Activated CD4-positive, alpha-beta T cell treated with anti-CD3 and anti-CD28 coated beads for 36 hours (primary cell): ENCODE data around the gene MGAT5. TPM values are rescaled to one million over a fixed set of nuclear protein-coding genes. Genes with fewer than 3 reads are reported as not detected.

ENCODE experiments used
- ATAC-seq: fragments of 200-7000 bp; cut with Tn5 transposase; one replicate; pipeline ENCODE4 v1.10.0; 2021; ENCODE audit warnings: mild to moderate bottlenecking, moderate library complexity
- CTCF ChIA-PET: fragments of 350-600 bp; sonication (Branson Sonifier 250); formaldehyde crosslinking; loops from one replicate; lab custom pipeline; 2021; ENCODE audit warnings: antibody characterized with exemption; lab: Charles Lee
- POLR2A ChIA-PET: fragments of 350-600 bp; sonication (Branson Sonifier 250); formaldehyde crosslinking; loops from one replicate; lab custom pipeline; 2021; ENCODE audit warnings: antibody characterized with exemption, inconsistent platforms; lab: Charles Lee
- DNase-seq: peaks from one replicate; pipeline ENCODE4 v3.0.0-alpha.2; 2020
- H3K27ac Mint-ChIP-seq: one replicate; pipeline ENCODE4 v1.8.0; 2021; ENCODE audit warnings: mixed read lengths
- H3K27me3 Mint-ChIP-seq: one replicate; pipeline ENCODE4 v1.8.0; 2021; ENCODE audit warnings: mixed read lengths
- H3K36me3 Mint-ChIP-seq: one replicate; pipeline ENCODE4 v1.8.0; 2021; ENCODE audit warnings: low read depth, mixed read lengths
- H3K4me1 Mint-ChIP-seq: one replicate; pipeline ENCODE4 v1.8.0; 2021; ENCODE audit warnings: mixed read lengths
- H3K4me3 Mint-ChIP-seq: one replicate; pipeline ENCODE4 v1.8.0; 2021; ENCODE audit warnings: mild to moderate bottlenecking, moderate library complexity, mixed read lengths
- H3K9me3 Mint-ChIP-seq: one replicate; pipeline ENCODE4 v1.8.0; 2021; ENCODE audit warnings: low read depth, mixed read lengths
- intact Hi-C, 2 experiments: fragments of 100-400 bp; cut with DNase I in 1 of 2; cut with micrococcal nuclease in 1 of 2; formaldehyde crosslinking; loops; one replicate each; pipeline versions ENCODE4 v1.14.2 to v1.15.1; 2022 to 2024; cut with DNase I, micrococcal nuclease
- total RNA-seq, 2 experiments: library from RNA; stranded (reverse); gene quantifications; one replicate each; pipeline ENCODE4 v1.2.3, GENCODE V29; 2021

MGAT5 gene
- total RNA-seq, 2 experiments from 2014 or later: 22.2 to 25.7 TPM

DNA sequence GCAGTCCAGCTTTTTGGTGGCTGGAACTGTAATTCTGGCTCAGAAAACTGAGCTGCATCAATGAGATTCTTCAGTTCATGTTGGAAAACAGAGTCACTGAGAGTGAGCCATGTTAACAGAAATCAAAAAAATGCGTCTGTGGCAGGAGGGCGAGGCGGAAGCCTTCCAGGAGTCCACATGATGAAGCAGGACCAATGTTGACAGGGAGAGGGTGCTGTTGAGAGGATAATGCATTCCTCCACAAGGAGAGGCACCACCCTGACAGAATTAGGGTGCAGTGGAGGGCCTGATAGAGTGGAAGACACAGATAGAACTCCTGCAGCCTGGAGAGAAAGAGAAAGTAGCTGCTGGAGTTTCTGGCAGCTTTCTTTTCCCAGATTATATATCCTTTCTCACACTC, 111.5 kb downstream of the MGAT5 start:
- CTCF ChIA-PET: interaction anchor here (1.0 to 1.4 kb wide), 4 partner anchors 19 to 247 kb away, joined by 3 to 5 read pairs (median 3); no protein-coding TSS in a partner anchor
- DNase-seq (peak; percentile 10), ATAC-seq (no peak)
- Mint-ChIP-seq H3K4me3 (no peak overlapping the region), H3K36me3 (peaks cover 17% of the 10 kb centered on the region), H3K27me3 (no peaks in the 10 kb centered on the region), H3K4me1 (peaks cover 31% of the 10 kb centered on the region), H3K27ac (no peak overlapping the region), H3K9me3 (no peaks in the 10 kb centered on the region)
- POLR2A ChIA-PET: no interaction called here
- intact Hi-C loops: no loop called here

DNA sequence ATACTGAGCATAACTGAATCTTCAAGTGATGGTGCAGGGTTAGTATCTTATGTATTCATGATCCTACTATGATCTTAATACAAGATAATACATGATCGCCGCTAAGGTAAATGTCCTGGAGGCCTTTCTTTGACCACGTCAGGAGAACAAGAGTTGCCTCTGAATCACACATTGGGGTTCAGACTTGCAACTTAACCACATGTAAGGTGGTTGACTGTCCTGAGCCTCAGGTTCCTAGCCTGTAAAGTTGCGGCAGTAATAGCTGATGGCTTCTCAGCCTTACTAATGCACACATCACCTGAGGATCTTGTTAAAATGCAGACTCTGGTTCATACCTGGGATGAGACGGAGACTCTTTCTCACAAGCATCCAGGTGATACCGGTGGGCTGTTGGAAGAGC, 112.5 kb downstream of the MGAT5 start:
- H3K9me3 Mint-ChIP-seq: no peaks in the 10 kb centered on the region
- ChIA-PET CTCF (interaction anchor here (1.4 kb wide), 1 partner anchor 121 kb away, joined by 3 read pairs; no protein-coding TSS in a partner anchor), POLR2A (no interaction called here)
- intact Hi-C loops: no loop called here
- peaks cover 20% of the 10 kb centered on the region for H3K36me3 Mint-ChIP-seq
- H3K27ac Mint-ChIP-seq: no peak overlapping the region
- no peaks in the 10 kb centered on the region for H3K27me3 Mint-ChIP-seq
- ATAC-seq (no peak), DNase-seq (no peak)
- no peak overlapping the region for H3K4me3 Mint-ChIP-seq
- peaks cover 34% of the 10 kb centered on the region for H3K4me1 Mint-ChIP-seq

DNA sequence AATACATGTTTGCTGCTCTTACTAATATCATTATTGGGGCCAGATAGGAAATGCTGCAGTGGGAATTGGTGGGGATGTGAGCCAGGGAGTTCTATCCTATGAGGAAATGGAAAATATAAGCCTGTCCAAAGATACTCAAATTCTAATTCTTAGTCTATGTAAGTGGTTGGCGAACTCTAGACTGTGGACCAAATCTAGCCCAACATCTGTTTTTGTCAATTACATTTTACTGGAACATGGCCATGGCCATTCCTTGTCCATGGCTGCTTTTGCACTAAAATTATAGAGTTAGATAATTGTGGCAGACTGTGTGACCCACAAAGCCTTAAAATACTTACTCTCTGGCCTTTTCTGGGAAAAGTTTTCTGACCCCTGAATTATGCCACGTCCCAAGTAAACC, 113.3 kb downstream of the MGAT5 start:
- Mint-ChIP-seq H3K36me3 (peaks cover 20% of the 10 kb centered on the region), H3K9me3 (no peaks in the 10 kb centered on the region), H3K4me3 (no peak overlapping the region), H3K4me1 (peaks cover 34% of the 10 kb centered on the region), H3K27me3 (no peaks in the 10 kb centered on the region), H3K27ac (no peak overlapping the region)
- ChIA-PET POLR2A (no interaction called here), CTCF (interaction anchor here (1.1 kb wide), 1 partner anchor 249 kb away, joined by 4 read pairs; no protein-coding TSS in a partner anchor)
- intact Hi-C loops: no loop called here
- DNase-seq (no peak), ATAC-seq (no peak)

DNA sequence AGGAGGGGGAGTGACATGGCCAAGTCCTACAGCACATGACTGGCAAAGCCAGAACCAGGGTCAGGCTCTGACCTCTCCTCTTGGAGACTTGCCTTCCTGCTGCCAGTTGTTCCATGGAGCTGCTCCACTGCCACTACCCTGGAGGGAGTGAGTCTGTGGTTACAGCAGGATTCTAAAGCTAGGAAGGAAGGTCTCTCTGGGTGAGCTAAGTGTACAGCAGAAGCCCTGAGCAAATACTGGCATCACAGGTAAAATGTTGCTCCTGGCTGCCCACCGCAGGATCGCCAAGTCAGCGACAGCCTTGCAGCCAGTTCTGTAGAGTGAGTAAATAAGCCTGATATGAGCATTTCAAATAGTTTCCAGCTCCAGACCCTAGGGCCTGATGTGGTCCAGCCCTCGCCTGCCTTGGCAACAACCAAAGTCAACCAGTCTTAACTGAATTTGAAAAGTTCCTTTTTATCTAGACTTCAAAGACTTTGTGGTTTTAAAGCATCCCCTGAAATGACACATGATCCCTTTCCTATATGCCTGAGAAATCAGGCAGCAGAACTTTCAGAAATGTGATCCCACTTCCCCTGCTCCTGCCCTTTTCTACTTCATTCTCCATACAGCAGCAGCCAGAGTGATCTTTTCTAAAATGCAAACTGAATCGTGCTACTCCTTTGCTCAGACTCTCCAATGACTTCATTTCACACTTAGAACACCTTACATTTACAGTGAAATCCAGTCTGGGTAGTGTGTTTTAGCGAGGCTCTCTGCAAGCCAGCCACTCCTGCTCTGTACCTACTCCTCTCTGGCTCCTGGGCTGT, 114.3 kb downstream of the MGAT5 start:
- H3K27ac Mint-ChIP-seq: no peak overlapping the region
- H3K4me1 Mint-ChIP-seq: peaks cover 34% of the 10 kb centered on the region
- DNase-seq (peak; percentile 24), ATAC-seq (peak; percentile 74)
- H3K36me3 Mint-ChIP-seq: peaks cover 20% of the 10 kb centered on the region
- CTCF ChIA-PET: interaction anchor here (1.1 kb wide), 1 partner anchor 250 kb away, joined by 4 read pairs; no protein-coding TSS in a partner anchor
- POLR2A ChIA-PET: no interaction called here
- intact Hi-C loops: no loop called here
- no peaks in the 10 kb centered on the region for H3K9me3 Mint-ChIP-seq
- no peaks in the 10 kb centered on the region for H3K27me3 Mint-ChIP-seq
- H3K4me3 Mint-ChIP-seq: no peak overlapping the region

DNA sequence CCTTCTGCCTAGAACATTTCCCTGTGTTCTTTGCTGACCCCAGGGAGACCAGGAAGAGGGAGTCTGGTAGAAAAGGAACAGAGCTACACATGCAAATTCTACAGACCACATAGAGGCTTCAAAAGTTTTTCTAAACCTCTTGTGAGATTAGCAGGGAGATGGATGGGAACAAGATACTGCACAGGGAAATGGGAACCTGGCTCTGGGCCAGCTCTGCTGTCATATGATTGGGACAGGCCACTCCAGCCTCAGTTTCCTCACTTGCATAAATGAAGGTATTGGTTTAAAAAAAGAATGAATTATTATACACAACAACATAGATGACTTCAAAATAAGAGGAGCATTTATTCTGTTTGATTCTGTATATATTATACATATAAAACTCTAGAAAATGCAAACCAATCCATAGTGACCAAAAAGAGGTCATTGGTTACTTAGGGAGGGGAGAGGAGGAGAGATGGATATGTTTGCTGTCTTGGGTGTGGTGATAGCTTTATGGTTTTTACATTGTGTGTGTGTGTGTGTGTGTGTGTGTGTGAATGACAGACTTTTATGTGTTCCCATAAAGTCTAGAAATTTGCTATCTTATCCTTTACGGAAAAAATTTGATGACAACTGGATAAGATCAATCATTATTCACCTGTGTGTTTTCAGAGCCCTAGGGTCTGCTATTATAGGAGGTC, 115.5 kb downstream of the MGAT5 start:
- no peak overlapping the region for H3K27ac Mint-ChIP-seq
- ChIA-PET POLR2A (no interaction called here), CTCF (interaction anchor here (0.8 kb wide), 1 partner anchor 21 kb away, joined by 3 read pairs; no protein-coding TSS in a partner anchor)
- H3K36me3 Mint-ChIP-seq: peaks cover 19% of the 10 kb centered on the region
- H3K27me3 Mint-ChIP-seq: no peaks in the 10 kb centered on the region
- no peak overlapping the region for H3K4me3 Mint-ChIP-seq
- peaks cover 34% of the 10 kb centered on the region for H3K4me1 Mint-ChIP-seq
- ATAC-seq (no peak), DNase-seq (no peak)
- H3K9me3 Mint-ChIP-seq: no peaks in the 10 kb centered on the region
- intact Hi-C loops: no loop called here

DNA sequence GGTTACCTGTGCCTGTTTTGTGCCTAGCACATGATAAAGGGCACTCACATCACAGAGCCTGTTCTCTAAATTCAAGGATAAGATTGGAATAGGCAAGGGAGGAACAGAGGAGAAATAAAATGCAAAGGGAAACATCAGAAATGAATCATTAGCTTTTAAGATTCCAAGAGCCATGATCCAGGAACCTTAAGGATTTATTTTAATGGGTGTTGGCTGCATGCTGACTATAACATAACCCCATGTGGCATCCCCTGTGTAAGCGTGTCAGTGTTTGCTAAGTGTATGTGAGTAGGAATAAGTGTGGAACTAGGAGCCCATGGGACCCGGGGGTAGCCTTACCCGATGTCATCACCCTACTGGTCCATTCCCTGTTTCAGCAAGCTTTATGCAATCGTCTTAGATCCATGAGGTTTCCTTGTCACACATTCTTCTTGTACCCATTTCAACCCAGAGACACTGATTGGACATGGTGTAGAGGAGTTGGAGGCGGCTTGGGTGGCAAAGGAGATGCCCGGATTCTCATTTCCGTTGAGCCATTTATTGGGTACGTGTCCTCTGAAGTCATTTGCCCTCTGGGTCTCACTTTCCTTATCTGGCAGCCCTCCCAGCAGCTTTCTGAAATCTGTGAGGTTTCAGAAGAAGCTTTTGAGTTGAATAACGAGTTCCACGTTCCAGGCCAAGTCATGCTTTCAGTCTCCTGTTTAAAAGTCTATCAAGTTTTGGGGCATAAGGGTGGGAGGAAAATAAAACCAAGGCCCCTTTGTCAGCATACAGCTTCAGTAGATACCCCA, 117.0 kb downstream of the MGAT5 start:
- intact Hi-C loops: no loop called here
- Mint-ChIP-seq H3K36me3 (peaks cover 17% of the 10 kb centered on the region), H3K4me1 (peaks cover 27% of the 10 kb centered on the region), H3K27ac (no peak overlapping the region), H3K9me3 (no peaks in the 10 kb centered on the region), H3K4me3 (no peak overlapping the region), H3K27me3 (no peaks in the 10 kb centered on the region)
- DNase-seq (no peak), ATAC-seq (no peak)
- CTCF ChIA-PET: interaction anchor here (0.7 to 0.8 kb wide), 2 partner anchors 22 to 392 kb away, joined by 3 read pairs; no protein-coding TSS in a partner anchor
- POLR2A ChIA-PET: interaction anchor here (0.7 kb wide), 1 partner anchor 60 kb away, joined by 3 read pairs; no protein-coding TSS in a partner anchor

DNA sequence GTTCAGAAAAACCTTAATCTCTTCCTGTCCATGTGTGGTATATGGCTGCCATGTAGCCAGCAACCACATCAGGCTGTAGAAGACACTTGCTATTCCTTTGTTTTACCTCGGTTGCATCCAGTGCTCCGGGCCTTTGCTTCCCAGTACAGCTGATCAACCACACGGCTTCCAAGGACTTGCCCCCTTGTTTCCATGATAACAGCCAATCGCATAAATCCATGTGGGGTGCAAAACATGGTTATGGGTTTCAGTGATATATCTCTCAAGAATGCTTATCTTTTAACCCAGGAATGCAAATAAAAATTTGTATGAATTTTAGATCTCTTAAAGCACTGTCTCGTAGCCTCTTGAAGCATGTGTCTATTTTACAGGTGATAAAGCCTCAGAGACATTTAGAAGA, 118.3 kb downstream of the MGAT5 start:
- Mint-ChIP-seq H3K9me3 (no peaks in the 10 kb centered on the region), H3K36me3 (peaks cover 22% of the 10 kb centered on the region), H3K27me3 (no peaks in the 10 kb centered on the region), H3K27ac (no peak overlapping the region), H3K4me1 (peaks cover 20% of the 10 kb centered on the region), H3K4me3 (no peak overlapping the region)
- DNase-seq (no peak), ATAC-seq (no peak)
- intact Hi-C loops: no loop called here
- POLR2A ChIA-PET: no interaction called here
- CTCF ChIA-PET: no interaction called here

DNA sequence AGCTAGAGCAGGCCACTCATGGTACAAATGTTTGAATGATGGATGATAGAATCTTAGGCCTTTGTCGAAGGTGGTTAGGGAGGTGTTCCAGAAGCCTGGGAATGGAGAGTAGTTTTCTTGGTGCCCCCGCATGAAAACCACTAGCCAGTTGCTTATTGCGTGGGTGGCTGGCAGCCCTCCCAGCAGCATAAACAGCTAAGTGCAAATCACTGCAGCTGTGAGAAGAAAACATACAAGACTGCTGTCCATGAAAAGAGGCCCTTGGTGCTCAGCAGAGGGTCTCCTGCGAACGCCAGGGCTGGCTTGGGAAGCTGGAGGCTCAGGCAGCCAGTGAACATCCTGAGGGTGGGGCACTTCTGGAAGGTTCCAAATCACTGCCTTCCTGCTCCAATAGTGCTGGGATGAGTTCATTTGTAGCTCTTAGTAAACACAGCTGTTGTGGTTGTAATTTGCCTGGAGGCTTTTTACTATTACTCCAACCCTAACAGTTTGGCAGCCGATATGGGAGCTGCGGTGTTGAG, 118.8 kb downstream of the MGAT5 start:
- ChIA-PET POLR2A (no interaction called here), CTCF (interaction anchor here (0.6 to 0.8 kb wide), 2 partner anchors 15 to 1842 kb away, joined by 3 to 4 read pairs; no protein-coding TSS in a partner anchor)
- Mint-ChIP-seq H3K4me1 (peaks cover 15% of the 10 kb centered on the region), H3K9me3 (no peaks in the 10 kb centered on the region), H3K4me3 (no peak overlapping the region), H3K27me3 (no peaks in the 10 kb centered on the region), H3K36me3 (peaks cover 22% of the 10 kb centered on the region), H3K27ac (no peak overlapping the region)
- no peak for ATAC-seq
- DNase-seq: no peak
- intact Hi-C loops: no loop called here

DNA sequence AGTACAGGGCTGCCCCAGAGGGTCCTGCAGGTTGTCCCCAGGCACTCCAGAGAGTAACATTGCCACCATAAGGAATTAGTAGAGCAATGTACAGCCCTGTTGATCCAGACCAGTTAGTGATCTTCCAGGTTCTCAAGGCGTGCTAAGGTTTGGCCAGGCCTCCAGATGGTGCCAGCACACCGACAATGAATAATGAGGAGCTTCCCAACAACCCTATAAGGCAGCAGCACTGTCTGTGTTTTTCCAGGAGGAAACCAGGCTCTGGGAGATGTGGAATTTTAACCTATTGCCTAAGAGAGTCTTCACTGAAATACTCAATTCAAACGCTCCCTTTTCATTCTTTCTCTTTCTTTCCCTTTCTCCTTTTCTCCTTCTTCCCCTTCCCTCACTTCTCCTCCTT, 122.1 kb downstream of the MGAT5 start:
- H3K4me1 Mint-ChIP-seq: peaks cover 3% of the 10 kb centered on the region
- no peak overlapping the region for H3K27ac Mint-ChIP-seq
- intact Hi-C loops: no loop called here
- CTCF ChIA-PET: no interaction called here
- POLR2A ChIA-PET: no interaction called here
- H3K27me3 Mint-ChIP-seq: no peaks in the 10 kb centered on the region
- H3K36me3 Mint-ChIP-seq: peaks cover 11% of the 10 kb centered on the region
- DNase-seq (no peak), ATAC-seq (no peak)
- H3K4me3 Mint-ChIP-seq: no peak overlapping the region
- no peaks in the 10 kb centered on the region for H3K9me3 Mint-ChIP-seq

DNA sequence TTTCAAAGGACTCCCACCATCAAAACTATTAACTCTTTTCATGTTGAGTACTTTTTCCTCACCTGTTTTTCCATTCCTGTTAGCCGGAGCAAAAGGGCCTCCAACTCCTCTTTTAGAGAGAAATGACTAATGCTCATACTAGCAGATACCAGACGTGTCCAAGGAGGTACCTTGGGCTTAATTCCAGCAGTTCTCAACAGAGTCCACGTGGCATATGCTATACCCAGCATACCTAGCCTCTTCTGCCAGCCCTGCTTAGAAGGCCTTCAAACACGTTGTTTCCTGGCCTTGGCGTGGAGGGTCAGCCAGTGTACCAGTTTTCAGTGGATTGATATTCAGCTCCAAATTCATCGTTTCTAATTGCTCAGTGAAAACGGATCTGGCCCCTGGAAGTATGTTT, 123.9 kb downstream of the MGAT5 start:
- POLR2A ChIA-PET: no interaction called here
- Mint-ChIP-seq H3K9me3 (no peaks in the 10 kb centered on the region), H3K27me3 (no peaks in the 10 kb centered on the region), H3K27ac (no peak overlapping the region), H3K36me3 (peaks cover 10% of the 10 kb centered on the region), H3K4me3 (no peak overlapping the region), H3K4me1 (no peaks in the 10 kb centered on the region)
- no peak for ATAC-seq
- CTCF ChIA-PET: interaction anchor here (0.6 to 2.2 kb wide), 4 partner anchors 17 to 260 kb away, joined by 3 to 7 read pairs (median 4); no protein-coding TSS in a partner anchor
- intact Hi-C loops: no loop called here
- no peak for DNase-seq

DNA sequence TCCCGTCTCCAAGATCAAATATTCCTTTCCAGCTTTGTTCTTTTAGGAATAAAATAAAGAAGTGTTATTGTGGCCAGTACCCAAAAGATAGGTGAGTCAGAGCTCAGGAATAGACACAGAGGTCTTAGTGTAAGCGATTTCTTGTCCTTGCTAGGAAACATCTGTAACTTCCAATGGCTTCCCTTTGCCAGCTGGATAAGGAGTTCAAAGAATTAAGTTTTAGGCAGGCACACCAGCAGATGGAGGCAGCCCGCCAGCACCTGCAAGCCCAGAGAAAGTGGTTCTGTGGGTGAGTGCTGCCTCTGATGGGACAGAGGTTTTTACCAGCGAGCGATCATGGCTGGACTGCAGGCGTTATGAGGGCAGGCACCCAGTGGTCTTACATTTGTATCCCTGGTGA, 125.4 kb downstream of the MGAT5 start:
- peaks cover 7% of the 10 kb centered on the region for H3K36me3 Mint-ChIP-seq
- no peaks in the 10 kb centered on the region for H3K27me3 Mint-ChIP-seq
- H3K27ac Mint-ChIP-seq: no peak overlapping the region
- no peaks in the 10 kb centered on the region for H3K4me1 Mint-ChIP-seq
- ChIA-PET POLR2A (no interaction called here), CTCF (interaction anchor here (2.2 kb wide), 1 partner anchor 261 kb away, joined by 6 read pairs; no protein-coding TSS in a partner anchor)
- intact Hi-C loops: no loop called here
- ATAC-seq (no peak), DNase-seq (no peak)
- H3K9me3 Mint-ChIP-seq: no peaks in the 10 kb centered on the region
- H3K4me3 Mint-ChIP-seq: no peak overlapping the region
